HCT116 (cell line): Measurements from ENCODE around the gene CKAP4. TPM values are rescaled to one million over a fixed set of nuclear protein-coding genes. Genes with fewer than 3 reads are reported as not detected.

Experiments used
- ATAC-seq: fragments of 200-7000 bp; cut with Tn5 transposase; 2 replicates; pipeline ENCODE4 v1.9.1; 2020; ENCODE audit warnings: mild to moderate bottlenecking, moderate library complexity
- BruUV-seq: library from RNA; stranded (reverse); fragments of 400-500 nt; replicated peaks from 2 replicates; lab custom pipeline; 2021; lab: Mats Ljungman, UMichigan
- CTCF ChIA-PET: fragments of 300-600 bp; sonication (Branson Sonifier 250); formaldehyde crosslinking; loops from one replicate; lab custom pipeline; 2021; ENCODE audit warnings: antibody characterized with exemption; lab: Charles Lee
- POLR2A ChIA-PET: fragments of 300-600, 350-600 bp; sonication (Branson Sonifier 250); formaldehyde crosslinking; loops from one replicate; lab custom pipeline; 2021; ENCODE audit warnings: antibody characterized with exemption; lab: Charles Lee
- RAD21 ChIA-PET, 2 experiments: fragments of 300-600 bp; sonication (Branson Sonifier 250); formaldehyde crosslinking; loops; one replicate each; lab custom pipeline; 2023; ENCODE audit warnings: low total read pairs in 2 of 2; ENCODE audit not compliant: uncharacterized antibody in 2 of 2, unreplicated experiment in 2 of 2, low non-redundant PET in 1 of 2; lab: Charles Lee
- DNase-seq: peaks from one replicate; pipeline ENCODE4 v3.0.0-alpha.2; 2010; ENCODE audit warnings: low read depth, low spot score
- H2AFZ ChIP-seq: fragments of 200-600 bp; shearing (Covaris generic), sonication (generic); 2 replicates; pipeline ENCODE4 v1.6.1; 2017; ENCODE audit warnings: low read depth, mixed run types, mixed read lengths, antibody characterized with exemption, low read length; ENCODE audit not compliant: poor library complexity, severe bottlenecking
- H3K27ac ChIP-seq: 2 replicates; pipeline ENCODE4 v1.5.1; 2012; ENCODE audit warnings: low read depth, low read length
- H3K27me3 ChIP-seq: fragments of 200-600 bp; sonication (generic); 2 replicates; pipeline ENCODE4 v1.6.1; 2016; ENCODE audit warnings: mixed run types, low read length, mixed read lengths; ENCODE audit not compliant: insufficient read depth
- H3K36me3 ChIP-seq, 2 experiments: fragments of 200-500 bp in 1 of 2; fragments of 200-600 bp in 1 of 2; sonication (Bioruptor generic) in 1 of 2; sonication (generic) in 1 of 2; 2 replicates each; pipeline versions ENCODE4 v1.5.1 to v1.6.1; 2014 to 2016; ENCODE audit warnings: low read length in 2 of 2, inconsistent platforms in 1 of 2, mixed read lengths in 1 of 2, mixed run types in 1 of 2; ENCODE audit not compliant: insufficient read depth in 2 of 2, control insufficient read depth in 1 of 2
- H3K4me1 ChIP-seq, 2 experiments: fragments of 200-600 bp in 1 of 2; sonication (generic) in 1 of 2; 2 replicates each; pipeline versions ENCODE4 v1.5.1 to v1.6.1; 2012 to 2017; ENCODE audit warnings: low read length in 2 of 2, inconsistent platforms in 1 of 2, mild to moderate bottlenecking in 1 of 2, mixed read lengths in 1 of 2, mixed run types in 1 of 2, moderate library complexity in 1 of 2; ENCODE audit not compliant: insufficient read depth in 2 of 2, control insufficient read depth in 1 of 2
- H3K4me2 ChIP-seq: fragments of 200-600 bp; sonication (generic); 2 replicates; pipeline ENCODE4 v1.6.1; 2017; ENCODE audit warnings: mixed run types, low read length, mixed read lengths
- H3K4me3 ChIP-seq, 2 experiments: fragments of 200-600 bp in 1 of 2; sonication (generic) in 1 of 2; replicated peaks in 1 of 2; 2 replicates each; pipeline ENCODE4 v1.5.1; 2011 to 2016; ENCODE audit warnings: low read length in 2 of 2, control low read depth in 1 of 2, low read depth in 1 of 2, mild to moderate bottlenecking in 1 of 2, mixed read lengths in 1 of 2, mixed run types in 1 of 2
- H3K79me2 ChIP-seq: fragments of 200-600 bp; sonication (generic); 2 replicates; pipeline ENCODE4 v1.6.1; 2017; ENCODE audit warnings: mild to moderate bottlenecking, mixed run types, low read length, moderate library complexity, mixed read lengths; ENCODE audit not compliant: insufficient read depth
- H3K9ac ChIP-seq: fragments of 200-600 bp; sonication (generic); 2 replicates; pipeline ENCODE4 v1.6.1; 2016; ENCODE audit warnings: low read length, mixed read lengths
- H3K9me2 ChIP-seq: fragments of 200-600 bp; sonication (generic), shearing (Covaris generic); 2 replicates; pipeline ENCODE4 v1.6.1; 2017; ENCODE audit warnings: mixed run types, mild to moderate bottlenecking, moderate library complexity; ENCODE audit not compliant: insufficient read depth
- H3K9me3 ChIP-seq, 2 experiments: fragments of 200-500 bp in 1 of 2; fragments of 200-600 bp in 1 of 2; sonication (Bioruptor generic) in 1 of 2; sonication (generic) in 1 of 2; 2 replicates each; pipeline ENCODE4 v1.6.1; 2014 to 2017; ENCODE audit warnings: low read length in 2 of 2, mixed read lengths in 2 of 2, inconsistent platforms in 1 of 2, low read depth in 1 of 2, mild to moderate bottlenecking in 1 of 2, mixed run types in 1 of 2, moderate library complexity in 1 of 2; ENCODE audit not compliant: control insufficient read depth in 1 of 2, insufficient read depth in 1 of 2
- H4K20me1 ChIP-seq: fragments of 200-600 bp; sonication (generic), shearing (Covaris generic); 2 replicates; pipeline ENCODE4 v1.6.1; 2017; ENCODE audit warnings: mixed run types, mild to moderate bottlenecking, moderate library complexity; ENCODE audit not compliant: insufficient read depth
- CBX3 ChIP-seq: IDR thresholded peaks from 2 replicates; pipeline ENCODE4 v1.6.1; 2012; ENCODE audit warnings: low read depth
- CEBPB ChIP-seq: IDR thresholded peaks from 2 replicates; pipeline ENCODE4 v1.6.1; 2012; ENCODE audit warnings: low read depth
- EGR1 ChIP-seq: IDR thresholded peaks from 2 replicates; pipeline ENCODE4 v1.6.1; 2012; ENCODE audit warnings: low read depth
- FOSL1 ChIP-seq: IDR thresholded peaks from 2 replicates; pipeline ENCODE4 v1.6.1; 2012; ENCODE audit warnings: low read depth
- POLR2A ChIP-seq: IDR thresholded peaks from 2 replicates; pipeline ENCODE4 v1.7.0; 2011; ENCODE audit warnings: borderline replicate concordance; ENCODE audit not compliant: insufficient read depth, insufficient read length; ENCODE audit errors: extremely low read depth
- POLR2AphosphoS5 ChIP-seq: IDR thresholded peaks from 2 replicates; pipeline ENCODE4 v1.6.1; 2011; ENCODE audit warnings: mild to moderate bottlenecking, low read depth, low read length, moderate library complexity
- RAD21 ChIP-seq: IDR thresholded peaks from 2 replicates; pipeline ENCODE4 v1.6.1; 2012; ENCODE audit warnings: low read depth, mild to moderate bottlenecking
- SIN3A ChIP-seq: IDR thresholded peaks from 2 replicates; pipeline ENCODE4 v1.6.1; 2012; ENCODE audit warnings: low read depth
- SP1 ChIP-seq: IDR thresholded peaks from 2 replicates; pipeline ENCODE4 v1.6.1; 2012; ENCODE audit warnings: low read depth
- SRF ChIP-seq: IDR thresholded peaks from 2 replicates; pipeline ENCODE4 v1.6.1; 2012; ENCODE audit warnings: low read depth
- TCF7L2 ChIP-seq: IDR thresholded peaks from 2 replicates; pipeline ENCODE4 v1.7.0; 2011; ENCODE audit warnings: borderline replicate concordance, inconsistent platforms; ENCODE audit not compliant: insufficient read depth, insufficient read length; ENCODE audit errors: extremely low read depth
- YY1 ChIP-seq: IDR thresholded peaks from 2 replicates; pipeline ENCODE4 v1.6.1; 2011; ENCODE audit warnings: low read length, low read depth, moderate library complexity, mild to moderate bottlenecking; ENCODE audit not compliant: insufficient replicate concordance; ENCODE audit errors: extremely low read depth
- ZFX ChIP-seq: fragments of 450-650 bp; IDR thresholded peaks from 2 replicates; pipeline ENCODE4 v1.6.1; 2017
- intact Hi-C: fragments of 100-400 bp; cut with micrococcal nuclease; formaldehyde crosslinking; loops from 2 replicates; pipeline ENCODE4 v1.10.0; 2022
- total RNA-seq: library from RNA; stranded (reverse); gene quantifications from one replicate; pipeline ENCODE4 v1.2.1, GENCODE V29; 2021; ENCODE audit not compliant: unreplicated experiment
- TF ChIP-seq, protein P1 (sequence below): IDR thresholded peaks from 2 replicates; pipeline ENCODE4 v1.6.1; 2011; ENCODE audit warnings: mild to moderate bottlenecking, low read length, moderate library complexity; ENCODE audit not compliant: insufficient replicate concordance; ENCODE audit errors: extremely low read depth
- TF ChIP-seq, protein P2 (sequence below): IDR thresholded peaks from 2 replicates; pipeline ENCODE4 v1.6.1; 2012; ENCODE audit warnings: low read depth
- TF ChIP-seq, protein P3 (sequence below): IDR thresholded peaks from 2 replicates; pipeline ENCODE4 v1.6.1; 2012
- TF ChIP-seq, protein P4 (sequence below): IDR thresholded peaks from 2 replicates; pipeline ENCODE4 v1.6.1; 2012

The CKAP4 gene
- total RNA-seq, 1 experiment from 2014 or later, result 45.9 TPM

GRCh38 chr12:106213662-106214061 is 34.2 kb downstream of the CKAP4 start (continued):
- no peak for TF ChIP-seq CEBPB

- Histone ChIP-seq H2AFZ (no peak overlapping the region), H3K9ac (no peak overlapping the region), H3K79me2 (no peaks in the 10 kb centered on the region), H4K20me1 (no peaks in the 10 kb centered on the region), H3K4me3 (no peak overlapping the region), H3K4me2 (no peak overlapping the region), H3K27me3 (peaks cover 20% of the 10 kb centered on the region; the same call in 1 of the 2 replicates), H3K9me2 (no peaks in the 10 kb centered on the region), H3K36me3 (no peaks in the 10 kb centered on the region), H3K27ac (no peak overlapping the region), H3K4me1 (no peaks in the 10 kb centered on the region), H3K9me3 (peaks cover 0 to 6% of the 10 kb centered on the region in 2 experiments; a peak in 2 of 4 replicates)
- ChIA-PET RAD21 (no interaction called here), CTCF (interaction anchor here (1.1 kb wide), 1 partner anchor 12 kb away, joined by 5 read pairs; no protein-coding TSS in a partner anchor), POLR2A (no interaction called here)
- BruUV-seq, result no TSS peak
- TF ChIP-seq SIN3A (no peak), FOSL1 (no peak), CBX3 (no peak), ZFX (no peak), SP1 (no peak), TCF7L2 (no peak), POLR2AphosphoS5 (no peak), YY1 (no peak), RAD21 (no peak), EGR1 (no peak), POLR2A (no peak), SRF (no peak)
- TF ChIP-seq, protein P1, sequence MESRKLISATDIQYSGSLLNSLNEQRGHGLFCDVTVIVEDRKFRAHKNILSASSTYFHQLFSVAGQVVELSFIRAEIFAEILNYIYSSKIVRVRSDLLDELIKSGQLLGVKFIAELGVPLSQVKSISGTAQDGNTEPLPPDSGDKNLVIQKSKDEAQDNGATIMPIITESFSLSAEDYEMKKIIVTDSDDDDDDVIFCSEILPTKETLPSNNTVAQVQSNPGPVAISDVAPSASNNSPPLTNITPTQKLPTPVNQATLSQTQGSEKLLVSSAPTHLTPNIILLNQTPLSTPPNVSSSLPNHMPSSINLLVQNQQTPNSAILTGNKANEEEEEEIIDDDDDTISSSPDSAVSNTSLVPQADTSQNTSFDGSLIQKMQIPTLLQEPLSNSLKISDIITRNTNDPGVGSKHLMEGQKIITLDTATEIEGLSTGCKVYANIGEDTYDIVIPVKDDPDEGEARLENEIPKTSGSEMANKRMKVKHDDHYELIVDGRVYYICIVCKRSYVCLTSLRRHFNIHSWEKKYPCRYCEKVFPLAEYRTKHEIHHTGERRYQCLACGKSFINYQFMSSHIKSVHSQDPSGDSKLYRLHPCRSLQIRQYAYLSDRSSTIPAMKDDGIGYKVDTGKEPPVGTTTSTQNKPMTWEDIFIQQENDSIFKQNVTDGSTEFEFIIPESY, result no peak
- TF ChIP-seq, protein P2, sequence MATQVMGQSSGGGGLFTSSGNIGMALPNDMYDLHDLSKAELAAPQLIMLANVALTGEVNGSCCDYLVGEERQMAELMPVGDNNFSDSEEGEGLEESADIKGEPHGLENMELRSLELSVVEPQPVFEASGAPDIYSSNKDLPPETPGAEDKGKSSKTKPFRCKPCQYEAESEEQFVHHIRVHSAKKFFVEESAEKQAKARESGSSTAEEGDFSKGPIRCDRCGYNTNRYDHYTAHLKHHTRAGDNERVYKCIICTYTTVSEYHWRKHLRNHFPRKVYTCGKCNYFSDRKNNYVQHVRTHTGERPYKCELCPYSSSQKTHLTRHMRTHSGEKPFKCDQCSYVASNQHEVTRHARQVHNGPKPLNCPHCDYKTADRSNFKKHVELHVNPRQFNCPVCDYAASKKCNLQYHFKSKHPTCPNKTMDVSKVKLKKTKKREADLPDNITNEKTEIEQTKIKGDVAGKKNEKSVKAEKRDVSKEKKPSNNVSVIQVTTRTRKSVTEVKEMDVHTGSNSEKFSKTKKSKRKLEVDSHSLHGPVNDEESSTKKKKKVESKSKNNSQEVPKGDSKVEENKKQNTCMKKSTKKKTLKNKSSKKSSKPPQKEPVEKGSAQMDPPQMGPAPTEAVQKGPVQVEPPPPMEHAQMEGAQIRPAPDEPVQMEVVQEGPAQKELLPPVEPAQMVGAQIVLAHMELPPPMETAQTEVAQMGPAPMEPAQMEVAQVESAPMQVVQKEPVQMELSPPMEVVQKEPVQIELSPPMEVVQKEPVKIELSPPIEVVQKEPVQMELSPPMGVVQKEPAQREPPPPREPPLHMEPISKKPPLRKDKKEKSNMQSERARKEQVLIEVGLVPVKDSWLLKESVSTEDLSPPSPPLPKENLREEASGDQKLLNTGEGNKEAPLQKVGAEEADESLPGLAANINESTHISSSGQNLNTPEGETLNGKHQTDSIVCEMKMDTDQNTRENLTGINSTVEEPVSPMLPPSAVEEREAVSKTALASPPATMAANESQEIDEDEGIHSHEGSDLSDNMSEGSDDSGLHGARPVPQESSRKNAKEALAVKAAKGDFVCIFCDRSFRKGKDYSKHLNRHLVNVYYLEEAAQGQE, result no peak
- TF ChIP-seq, protein P3, sequence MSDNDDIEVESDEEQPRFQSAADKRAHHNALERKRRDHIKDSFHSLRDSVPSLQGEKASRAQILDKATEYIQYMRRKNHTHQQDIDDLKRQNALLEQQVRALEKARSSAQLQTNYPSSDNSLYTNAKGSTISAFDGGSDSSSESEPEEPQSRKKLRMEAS, result no peak
- TF ChIP-seq, protein P4, sequence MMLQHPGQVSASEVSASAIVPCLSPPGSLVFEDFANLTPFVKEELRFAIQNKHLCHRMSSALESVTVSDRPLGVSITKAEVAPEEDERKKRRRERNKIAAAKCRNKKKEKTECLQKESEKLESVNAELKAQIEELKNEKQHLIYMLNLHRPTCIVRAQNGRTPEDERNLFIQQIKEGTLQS, result no peak
- DNase-seq (no peak), ATAC-seq (no peak)
- intact Hi-C loops, result no loop called here
These were observed 35.8 kb downstream of the CKAP4 start for GRCh38 chr12:106211973-106212372.
